Fibroblast of mammary gland (primary cell): ENCODE results near the gene TCEAL1.

Source experiments
- DNase-seq: peaks from one replicate; pipeline ENCODE4 v3.0.0-alpha.2; 2010; ENCODE audit warnings: low read depth
- H3K4me3 ChIP-seq: 2 replicates; pipeline ENCODE4 v1.5.1; 2011; ENCODE audit warnings: low read depth, mild to moderate bottlenecking, low read length, moderate library complexity; ENCODE audit not compliant: control insufficient read depth
- CTCF ChIP-seq: conservative IDR thresholded peaks from 2 replicates; pipeline ENCODE4 v1.5.1; 2011; ENCODE audit warnings: low read depth, low read length, inconsistent platforms; ENCODE audit not compliant: control insufficient read depth, insufficient read depth

TCEAL1 gene

GRCh38 chrX:103616676-103617186, 12.0 kb upstream of the TCEAL1 start:
- no peak for DNase-seq
- TF ChIP-seq CTCF = no peak
- no peak overlapping the region for H3K4me3 ChIP-seq

GRCh38 chrX:103624111-103624510, 4.7 kb upstream of the TCEAL1 start:
- DNase-seq = no peak
- no peak overlapping the region for H3K4me3 ChIP-seq
- TF ChIP-seq CTCF = no peak

GRCh38 chrX:103626855-103627254, 1.9 kb upstream of the TCEAL1 start:
- no peak overlapping the region for H3K4me3 ChIP-seq
- peak; percentile 42 for DNase-seq
- TF ChIP-seq CTCF = no peak

- peak overlapping the region; percentile 66 for H3K4me3 ChIP-seq
- peak; percentile 57 for TF ChIP-seq CTCF
- DNase-seq = peak; percentile 73
Measured at GRCh38 chrX:103629318-103630170, 769 bp downstream of the TCEAL1 start.

GRCh38 chrX:103630171-103630511, 1.4 kb downstream of the TCEAL1 start:
- peak overlapping the region; percentile 66 for H3K4me3 ChIP-seq
- DNase-seq = no peak
- TF ChIP-seq CTCF = no peak

GRCh38 chrX:103631145-103631544, 2.4 kb downstream of the TCEAL1 start:
- H3K4me3 ChIP-seq = no peak overlapping the region
- no peak for TF ChIP-seq CTCF
- DNase-seq = no peak
